Heart right ventricle (tissue), 16 donors: ENCODE results near the gene WDR87. TPM values are rescaled to one million over a fixed set of nuclear protein-coding genes. Genes with fewer than 3 reads are reported as not detected.

ENCODE experiments used
- ATAC-seq, 8 donors: fragments of 200-7000 bp; cut with Tn5 transposase; one replicate each; pipeline ENCODE4 v1.9.1; 2020; ENCODE audit warnings: mild to moderate bottlenecking in 8 of 8, moderate library complexity in 8 of 8, moderate number of reproducible peaks in 1 of 8
- DNase-seq, 2 donors: peaks; one replicate each; pipeline ENCODE4 v3.0.0-alpha.2; 2020
- H3K27ac ChIP-seq, 10 donors: fragments of 200-600 bp; sonication (generic) in 2 of 10; one replicate each; pipeline versions ENCODE4 v1.5.0 to v1.8.0; 2020 to 2022; ENCODE audit warnings: mild to moderate bottlenecking in 3 of 10
- H3K27me3 ChIP-seq, 7 donors: fragments of 200-600 bp; one replicate each; pipeline ENCODE4 v1.8.0; 2021 to 2022; ENCODE audit warnings: mild to moderate bottlenecking in 2 of 7
- H3K36me3 ChIP-seq, 9 donors: fragments of 200-600 bp; sonication (generic) in 1 of 9; one replicate each; pipeline versions ENCODE4 v1.5.0 to v1.8.0; 2020 to 2022; ENCODE audit warnings: mild to moderate bottlenecking in 2 of 9
- H3K4me1 ChIP-seq, 9 donors: fragments of 200-600 bp; sonication (generic) in 1 of 9; one replicate each; pipeline versions ENCODE4 v1.5.0 to v1.8.0; 2020 to 2022; ENCODE audit warnings: mild to moderate bottlenecking in 4 of 9
- H3K4me3 ChIP-seq, 10 donors: fragments of 200-600 bp; sonication (generic) in 2 of 10; one replicate each; pipeline versions ENCODE4 v1.5.0 to v1.8.0; 2020 to 2022; ENCODE audit warnings: mild to moderate bottlenecking in 7 of 10, moderate library complexity in 2 of 10
- H3K9me3 ChIP-seq, 11 donors: fragments of 200-600 bp in 10 of 11; sonication (generic) in 2 of 11; one replicate each; pipeline versions ENCODE4 v1.5.0 to v1.8.0; 2013 to 2022; ENCODE audit warnings: mild to moderate bottlenecking in 2 of 11, control low read depth in 1 of 11, moderate library complexity in 1 of 11
- WGBS, 2 donors: extraction: QIAGEN DNeasy Blood & Tissue Kit; methylation state at CpG; one replicate each; pipeline ENCODE4 v1.1.7; 2013; ENCODE audit warnings: inconsistent platforms in 1 of 2; 5-methylcytosine and 5-hydroxymethylcytosine counted together
- intact Hi-C, 10 donors: fragments of 100-400 bp; cut with DNase I; formaldehyde crosslinking; loops; one replicate each; pipeline versions ENCODE4 v1.11.1 to v1.14.2; 2022
- polyA plus RNA-seq, 2 donors: library from polyadenylated mRNA; stranded (reverse); fragments of 200-250 nt; gene quantifications; one replicate each; pipeline ENCODE4 v1.2.3, GENCODE V29; 2013
- total RNA-seq, 10 donors: library from RNA; stranded (reverse); fragmentation: NEBNext Ultra II Directional in 3 of 10; extraction: Animal tissue kit (Norgen Biotek cat#: 25700) in 3 of 10; gene quantifications; one replicate each; pipeline versions ENCODE4 v1.2.1 to v1.2.4, GENCODE V29; 2021 to 2023
- TF ChIP-seq, protein P1 (sequence below), 9 donors: fragments of 200-600 bp; sonication (generic) in 2 of 9; IDR thresholded peaks; one replicate each; pipeline versions ENCODE4 v1.5.0 to v1.8.0; 2021 to 2022; ENCODE audit warnings: antibody characterized with exemption in 9 of 9, mild to moderate bottlenecking in 5 of 9, moderate library complexity in 1 of 9
- donor health status: Arrhythmogenic right ventricular cardiomyopathy.
- donor health status: ischemic (EF 13 %, LVEDD 7.1; RV severe dilation, severe dysfunction).
- donor health status: healthy with polysubstance abuse.
- donor health status: DM: no; HTN: yes; CAD: no.
- donor health status: DM: no; HTN: no; CAD: no.
- donor health status: ischemic (EF 25% LVEDD 6.9; RV normal size, moderate dysfunction).
- donor health status: ischemic (EF 25% LVEDD 5.7; RV mildly dilated, moderate dysfunction).
- donor health status: healthy.
- donor health status: DM: yes; HTN: yes; CAD: no.
- donor health status: Ischemic cardiomyopathy.
- donor health status: ischemic (EF 35%, LVEDD 5.7; RV mildly dilated, moderate dysfunction).
- donor health status: nonischemic (EF 11% LVEDD 7.7; RV severe dilation, severe dysfunction).
- donor health status: DM: yes; HTN: yes; CAD: no.
- donor health status: PGD.
- donor health status: ischemic (EF 29% LVEDD 5.4; RV normal size, mild dysfunction).
- donor health status: nonischemic (EF 23%, LVEDD 6.1; RV moderate dilation, normal function).

Gene WDR87
- total and polyA plus RNA-seq, 12 donors = 0.04 TPM; not detected in 11

DNA sequence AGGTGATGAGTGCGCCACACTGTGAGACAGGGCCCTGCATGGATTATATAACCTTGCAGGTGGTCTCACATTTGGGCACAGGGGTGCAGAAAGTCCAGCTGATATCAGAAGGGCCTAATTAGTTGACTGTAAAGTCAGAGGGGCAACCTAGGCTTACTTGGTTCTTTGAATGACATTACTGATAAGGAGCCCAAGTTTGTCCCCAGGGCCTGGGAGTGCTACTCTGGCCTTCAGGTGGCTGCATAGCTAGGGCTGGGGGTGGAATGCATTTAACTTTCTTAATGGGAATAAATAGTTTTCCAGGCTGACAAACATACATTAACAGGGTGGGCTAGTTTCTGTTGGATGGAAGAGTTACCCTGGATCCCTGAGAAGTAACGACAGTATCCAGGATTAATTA lies 3.3 kb downstream of the WDR87 start:
- H3K27me3 ChIP-seq = no peaks in the 10 kb centered on the region
- TF ChIP-seq, protein P1, sequence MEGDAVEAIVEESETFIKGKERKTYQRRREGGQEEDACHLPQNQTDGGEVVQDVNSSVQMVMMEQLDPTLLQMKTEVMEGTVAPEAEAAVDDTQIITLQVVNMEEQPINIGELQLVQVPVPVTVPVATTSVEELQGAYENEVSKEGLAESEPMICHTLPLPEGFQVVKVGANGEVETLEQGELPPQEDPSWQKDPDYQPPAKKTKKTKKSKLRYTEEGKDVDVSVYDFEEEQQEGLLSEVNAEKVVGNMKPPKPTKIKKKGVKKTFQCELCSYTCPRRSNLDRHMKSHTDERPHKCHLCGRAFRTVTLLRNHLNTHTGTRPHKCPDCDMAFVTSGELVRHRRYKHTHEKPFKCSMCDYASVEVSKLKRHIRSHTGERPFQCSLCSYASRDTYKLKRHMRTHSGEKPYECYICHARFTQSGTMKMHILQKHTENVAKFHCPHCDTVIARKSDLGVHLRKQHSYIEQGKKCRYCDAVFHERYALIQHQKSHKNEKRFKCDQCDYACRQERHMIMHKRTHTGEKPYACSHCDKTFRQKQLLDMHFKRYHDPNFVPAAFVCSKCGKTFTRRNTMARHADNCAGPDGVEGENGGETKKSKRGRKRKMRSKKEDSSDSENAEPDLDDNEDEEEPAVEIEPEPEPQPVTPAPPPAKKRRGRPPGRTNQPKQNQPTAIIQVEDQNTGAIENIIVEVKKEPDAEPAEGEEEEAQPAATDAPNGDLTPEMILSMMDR (IDR thresholded peaks at IDR 0.05) = no peak
- no peaks in the 10 kb centered on the region for H3K9me3 ChIP-seq
- H3K4me1 ChIP-seq = peaks cover 4 to 17% (median 12%) of the 10 kb centered on the region in 9 donors
- H3K27ac ChIP-seq = no peak overlapping the region
- H3K36me3 ChIP-seq = no peaks in the 10 kb centered on the region
- no peak overlapping the region for H3K4me3 ChIP-seq
- 88% methylated on average over 2 of the region's 2 CpGs for WGBS, 2 donors
- DNase-seq (no peak), ATAC-seq (no peak)
- intact Hi-C loops = loop anchor here (2.0 to 10.0 kb wide), 13 partner anchors 102 to 432 kb away; partner anchors contain the start of genes DPF1 (in 3 of the 10) and CATSPERG (in 2 of the 10)

DNA sequence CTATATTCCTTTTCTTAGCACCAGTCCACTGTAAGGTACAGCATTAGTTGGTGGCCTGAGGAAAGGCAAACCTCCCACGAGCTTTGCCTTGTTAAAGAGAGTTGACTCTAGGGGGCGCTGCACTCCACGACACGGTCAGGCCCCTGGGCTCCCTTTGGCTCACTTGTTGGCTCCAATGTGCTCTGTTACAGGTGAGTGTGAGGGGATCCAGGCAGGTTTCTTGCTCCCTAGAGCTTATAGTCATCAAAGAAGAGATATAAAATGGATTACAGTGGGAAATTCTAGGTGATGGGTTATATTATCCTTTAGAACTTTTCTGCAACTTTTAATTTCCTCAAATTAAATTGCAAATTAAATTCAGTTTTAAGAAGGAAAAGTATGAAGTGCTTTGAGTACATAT lies 3.7 kb downstream of the WDR87 start:
- Histone ChIP-seq H3K4me3 (no peak overlapping the region), H3K27ac (no peak overlapping the region), H3K36me3 (no peaks in the 10 kb centered on the region), H3K27me3 (no peaks in the 10 kb centered on the region), H3K4me1 (peaks cover 2 to 12% (median 8%) of the 10 kb centered on the region in 9 donors), H3K9me3 (no peaks in the 10 kb centered on the region)
- peak; percentile 65 to 72 for DNase-seq
- peak in 4 of 8 donors; percentile 24 to 50 (median 36) for ATAC-seq
- TF ChIP-seq, protein P1 (IDR thresholded peaks at IDR 0.05) = peak; percentile 61 to 89 (median 79)
- WGBS, 2 donors = 0% methylated on average over 4 of the region's 4 CpGs
- intact Hi-C loops = loop anchor here (2.0 to 10.0 kb wide), 13 partner anchors 102 to 432 kb away; partner anchors contain the start of genes DPF1 (in 3 of the 10) and CATSPERG (in 2 of the 10)

DNA sequence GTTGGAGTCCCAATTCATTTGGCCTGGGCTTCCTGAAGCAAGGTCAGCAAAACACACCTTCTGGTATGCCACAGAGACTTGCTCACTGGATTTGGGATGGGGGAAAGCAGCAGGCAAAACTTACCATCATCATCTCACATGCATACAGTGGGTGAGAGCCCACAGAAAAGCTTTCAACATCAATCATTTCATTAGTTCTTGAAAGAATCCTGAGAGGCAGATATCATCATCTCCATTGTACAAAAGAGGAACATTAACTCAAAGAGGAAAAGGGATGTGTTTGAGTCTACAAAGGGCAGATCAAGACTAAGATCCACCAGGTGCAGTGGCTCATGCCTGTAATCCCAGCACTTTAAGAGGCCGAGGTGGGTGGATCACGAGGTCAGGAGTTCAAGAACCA lies 6.4 kb downstream of the WDR87 start:
- H3K27me3 ChIP-seq = no peaks in the 10 kb centered on the region
- no peaks in the 10 kb centered on the region for H3K4me1 ChIP-seq
- no peak overlapping the region for H3K27ac ChIP-seq
- WGBS, 2 donors = 81 to 92% methylated on average over 2 of the region's 2 CpGs
- TF ChIP-seq, protein P1 (IDR thresholded peaks at IDR 0.05) = no peak
- no peaks in the 10 kb centered on the region for H3K9me3 ChIP-seq
- no peak for DNase-seq
- no peaks in the 10 kb centered on the region for H3K36me3 ChIP-seq
- ATAC-seq = no peak
- no peak overlapping the region for H3K4me3 ChIP-seq
- intact Hi-C loops = loop anchor here (2.0 to 10.0 kb wide), 15 partner anchors 105 to 435 kb away; partner anchors contain the start of genes CATSPERG (in 3 of the 10) and DPF1 (in 3 of the 10)

DNA sequence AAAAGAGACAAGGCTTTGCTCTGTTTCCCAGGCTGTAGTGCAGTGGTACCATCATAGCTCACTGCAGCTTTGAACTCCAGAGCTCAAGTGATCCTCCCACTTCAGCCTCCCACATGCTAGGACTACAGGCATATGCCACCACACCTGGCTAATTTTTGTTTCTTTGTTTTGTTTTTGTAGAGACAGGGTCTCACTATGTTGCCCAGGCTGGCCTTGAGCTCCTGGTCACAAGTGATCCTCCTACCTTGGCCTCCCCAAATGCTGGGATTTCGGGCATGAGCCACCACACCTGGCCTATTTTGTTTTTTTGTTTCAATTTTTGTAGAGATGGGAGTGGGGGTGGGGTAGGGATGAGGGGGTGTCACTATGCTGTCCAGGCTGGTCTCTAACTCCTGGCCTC lies 6.9 kb downstream of the WDR87 start:
- intact Hi-C loops = loop anchor here in 4 of 10 donors (2.0 to 10.0 kb wide), 5 partner anchors 195 to 435 kb away; partner anchors contain the start of gene CATSPERG (in 1 of the 4)
- Histone ChIP-seq H3K9me3 (no peaks in the 10 kb centered on the region), H3K4me1 (no peaks in the 10 kb centered on the region), H3K4me3 (no peak overlapping the region), H3K27ac (no peak overlapping the region), H3K36me3 (no peaks in the 10 kb centered on the region), H3K27me3 (no peaks in the 10 kb centered on the region)
- ATAC-seq (no peak), DNase-seq (no peak)
- TF ChIP-seq, protein P1 (IDR thresholded peaks at IDR 0.05) = no peak
- 77 to 88% methylated on average over 1 of the region's 1 CpG for WGBS, 2 donors
